ENCODE data around the gene BCAR1. TPM values are rescaled to one million over a fixed set of nuclear protein-coding genes. Genes with fewer than 3 reads are reported as not detected.
"Not testable (repeated sequence)": the region's sequence is repeated elsewhere in the genome, so short reads cannot be mapped to it uniquely, and the experiment has no call there.

BCAR1 gene
- polyA plus RNA-seq, 1 donor = 51.2 TPM

GRCh38 chr16:75225092-75225491 is 26.3 kb downstream of the BCAR1 start:
- DNase-seq = no peak

- no peak for DNase-seq
Observed at GRCh38 chr16:75224306-75225082, 26.9 kb downstream of the BCAR1 start.

- DNase-seq = not testable (repeated sequence)
Observed at GRCh38 chr16:75223129-75223528, 28.3 kb downstream of the BCAR1 start.

GRCh38 chr16:75222271-75222783 is 29.1 kb downstream of the BCAR1 start:
- no peak for DNase-seq

GRCh38 chr16:75219838-75220237 is 31.6 kb downstream of the BCAR1 start:
- DNase-seq = no peak

- DNase-seq = no peak
Observed at GRCh38 chr16:75219088-75219487, 32.3 kb downstream of the BCAR1 start.

GRCh38 chr16:75218256-75219076 is 33.0 kb downstream of the BCAR1 start, which contains the start of gene CTRB1:
TSS of gene CTRB1 (plus strand) at chr16:75218988. CDS start at chr16:75219008, 20 bp downstream.
- DNase-seq = no peak

GRCh38 chr16:75217389-75217851 is 34.0 kb downstream of the BCAR1 start:
- no peak for DNase-seq

- DNase-seq = no peak
Observed at GRCh38 chr16:75216576-75216975, 34.8 kb downstream of the BCAR1 start.

- DNase-seq = no peak
Observed at GRCh38 chr16:75216127-75216526, 35.3 kb downstream of the BCAR1 start.

- not testable (repeated sequence) for DNase-seq
Observed at GRCh38 chr16:75211286-75211685, 40.1 kb downstream of the BCAR1 start.

- DNase-seq = no peak
Observed at GRCh38 chr16:75209944-75210343, 41.5 kb downstream of the BCAR1 start.

- not testable (repeated sequence) for DNase-seq
Observed at GRCh38 chr16:75209514-75209913, 41.9 kb downstream of the BCAR1 start.

GRCh38 chr16:75208861-75209505 is 42.4 kb downstream of the BCAR1 start:
- no peak for DNase-seq

GRCh38 chr16:75208242-75208825 is 43.1 kb downstream of the BCAR1 start:
- no peak for DNase-seq

- no peak for DNase-seq
Observed at GRCh38 chr16:75207831-75208230, 43.6 kb downstream of the BCAR1 start.

- DNase-seq = no peak
Observed at GRCh38 chr16:75206749-75207451, 44.5 kb downstream of the BCAR1 start, which contains the start of gene CTRB2. TSS of gene CTRB2 (minus strand) at chr16:75207161. CDS start at chr16:75207141, 20 bp downstream.

GRCh38 chr16:75205961-75206748 is 45.3 kb downstream of the BCAR1 start:
- not testable (repeated sequence) for DNase-seq

GRCh38 chr16:75205438-75205837 is 46.0 kb downstream of the BCAR1 start:
- DNase-seq = not testable (repeated sequence)

GRCh38 chr16:75204905-75205304 is 46.5 kb downstream of the BCAR1 start:
- not testable (repeated sequence) for DNase-seq
